HG02642 (cell line): Measurements from ENCODE around the gene MAPK10.

Experiments used
- ATAC-seq: cut with Tn5 transposase; IDR thresholded peaks from one replicate; pipeline ENCODE4 v1.9.1; 2021; ENCODE audit warnings: mild to moderate bottlenecking; ENCODE audit not compliant: unreplicated experiment, poor library complexity

MAPK10 gene

GRCh38 chr4:85952972-85953650 lies 406.7 kb downstream of the MAPK10 start:
- no peak for ATAC-seq

GRCh38 chr4:85952528-85952927 lies 407.3 kb downstream of the MAPK10 start:
- no peak for ATAC-seq

- ATAC-seq, result no peak
These were observed 408.8 kb downstream of the MAPK10 start for GRCh38 chr4:85951099-85951498.

GRCh38 chr4:85946821-85947220 lies 413.0 kb downstream of the MAPK10 start:
- no peak for ATAC-seq

DNA sequence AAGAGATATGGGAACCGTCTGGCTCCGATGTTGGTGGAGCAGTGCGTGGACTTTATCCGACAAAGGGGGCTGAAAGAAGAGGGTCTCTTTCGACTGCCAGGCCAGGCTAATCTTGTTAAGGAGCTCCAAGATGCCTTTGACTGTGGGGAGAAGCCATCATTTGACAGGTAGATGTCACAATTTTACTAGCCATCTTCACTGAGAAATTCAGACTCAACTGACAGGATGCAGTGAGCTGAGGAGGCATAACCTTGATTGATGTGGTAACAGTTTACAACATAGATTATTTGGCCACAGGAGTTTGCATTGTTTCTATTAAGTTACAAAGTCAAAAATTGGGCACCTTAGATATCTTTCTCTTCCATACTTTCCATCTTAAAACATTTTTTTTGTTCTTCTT lies 417.7 kb downstream of the MAPK10 start:
- ATAC-seq, result no peak

GRCh38 chr4:85940151-85940550 lies 419.7 kb downstream of the MAPK10 start:
- no peak for ATAC-seq
